ENCODE measurements around the gene DMAC2L. TPM values are rescaled to one million over a fixed set of nuclear protein-coding genes. Genes with fewer than 3 reads are reported as not detected.

The DMAC2L gene
- total RNA-seq, 2 experiments from 2014 or later, result 10.8 to 13.4 TPM

GRCh38 chr14:50285861-50286260, 26.3 kb upstream of the DMAC2L start:
- H3K27me3 ChIP-seq (ENCODE audit: control insufficient read depth in 1 of 2, insufficient read depth in 2 of 2, low read length in 2 of 2), result no peaks in the 10 kb centered on the region
- ATAC-seq (ENCODE audit: poor library complexity), result no peak
- H3K27ac ChIP-seq (ENCODE audit: low read depth in 1 of 2, low read length in 2 of 2), result no peak overlapping the region
- no peak for TF ChIP-seq CTCF (IDR thresholded peaks at IDR 0.05)
- Mint-ChIP-seq H3K36me3 (ENCODE audit: low read depth) (peaks cover 11% of the 10 kb centered on the region), H3K27ac (no peak overlapping the region), H3K4me3 (no peak overlapping the region), H3K9me3 (no peaks in the 10 kb centered on the region), H3K4me1 (ENCODE audit: low read depth) (no peaks in the 10 kb centered on the region), H3K27me3 (no peaks in the 10 kb centered on the region)
- H3K4me3 ChIP-seq (ENCODE audit: low read length), result no peak overlapping the region
- no peaks in the 10 kb centered on the region for H3K36me3 ChIP-seq (ENCODE audit: insufficient read depth, low read length)
- intact Hi-C loops (cut with DNase I, micrococcal nuclease), result no loop called here
- no peaks in the 10 kb centered on the region for H3K4me1 ChIP-seq (ENCODE audit: insufficient read depth, low read length)
- ChIA-PET CTCF (no interaction called here), POLR2A (no interaction called here)
- H3K9me3 ChIP-seq (ENCODE audit: control insufficient read depth in 1 of 2, insufficient read depth in 1 of 2, low read length in 2 of 2), result no peaks in the 10 kb centered on the region
- no peak for DNase-seq

GRCh38 chr14:50288146-50288545, 24.0 kb upstream of the DMAC2L start:
- no peaks in the 10 kb centered on the region for H3K4me1 ChIP-seq (ENCODE audit: insufficient read depth, low read length)
- H3K36me3 ChIP-seq (ENCODE audit: insufficient read depth, low read length), result no peaks in the 10 kb centered on the region
- Mint-ChIP-seq H3K9me3 (no peaks in the 10 kb centered on the region), H3K27me3 (no peaks in the 10 kb centered on the region), H3K27ac (no peak overlapping the region), H3K4me1 (ENCODE audit: low read depth) (no peaks in the 10 kb centered on the region), H3K36me3 (ENCODE audit: low read depth) (peaks cover 16% of the 10 kb centered on the region), H3K4me3 (no peak overlapping the region)
- H3K27ac ChIP-seq (ENCODE audit: low read depth in 1 of 2, low read length in 2 of 2), result no peak overlapping the region
- no peaks in the 10 kb centered on the region for H3K9me3 ChIP-seq (ENCODE audit: control insufficient read depth in 1 of 2, insufficient read depth in 1 of 2, low read length in 2 of 2)
- ATAC-seq (ENCODE audit: poor library complexity) (no peak), DNase-seq (no peak)
- H3K27me3 ChIP-seq (ENCODE audit: control insufficient read depth in 1 of 2, insufficient read depth in 2 of 2, low read length in 2 of 2), result no peaks in the 10 kb centered on the region
- no peak for TF ChIP-seq CTCF (IDR thresholded peaks at IDR 0.05)
- H3K4me3 ChIP-seq (ENCODE audit: low read length), result no peak overlapping the region
- intact Hi-C loops (cut with DNase I, micrococcal nuclease), result no loop called here
- CTCF ChIA-PET, result no interaction called here
- POLR2A ChIA-PET, result no interaction called here

GRCh38 chr14:50290306-50290705, 21.8 kb upstream of the DMAC2L start:
- H3K9me3 ChIP-seq (ENCODE audit: control insufficient read depth in 1 of 2, insufficient read depth in 1 of 2, low read length in 2 of 2), result no peaks in the 10 kb centered on the region
- H3K27me3 ChIP-seq (ENCODE audit: control insufficient read depth in 1 of 2, insufficient read depth in 2 of 2, low read length in 2 of 2), result no peaks in the 10 kb centered on the region
- H3K9me3 Mint-ChIP-seq, result no peaks in the 10 kb centered on the region
- no peak overlapping the region for H3K4me3 Mint-ChIP-seq
- H3K4me3 ChIP-seq (ENCODE audit: low read length), result no peak overlapping the region
- no peaks in the 10 kb centered on the region for H3K27me3 Mint-ChIP-seq
- intact Hi-C loops (cut with DNase I, micrococcal nuclease), result no loop called here
- H3K36me3 ChIP-seq (ENCODE audit: insufficient read depth, low read length), result no peaks in the 10 kb centered on the region
- TF ChIP-seq CTCF (IDR thresholded peaks at IDR 0.05), result no peak
- H3K36me3 Mint-ChIP-seq (ENCODE audit: low read depth), result peaks cover 27% of the 10 kb centered on the region
- no peaks in the 10 kb centered on the region for H3K4me1 Mint-ChIP-seq (ENCODE audit: low read depth)
- no peaks in the 10 kb centered on the region for H3K4me1 ChIP-seq (ENCODE audit: insufficient read depth, low read length)
- H3K27ac Mint-ChIP-seq, result no peak overlapping the region
- ChIA-PET CTCF (interaction anchor here (1.2 kb wide), 1 partner anchor 231 kb away, joined by 3 read pairs; no protein-coding TSS in a partner anchor), POLR2A (no interaction called here)
- no peak overlapping the region for H3K27ac ChIP-seq (ENCODE audit: low read depth in 1 of 2, low read length in 2 of 2)
- DNase-seq, result no peak
- ATAC-seq (ENCODE audit: poor library complexity), result no peak

Data from CD4-positive, alpha-beta T cell (primary cell).